ENCODE data around the gene ADGRA1.

ADGRA1 gene

GRCh38 chr10:133097418-133097817, 9.7 kb downstream of the ADGRA1 start:
- Histone ChIP-seq H3K36me3 (ENCODE audit: insufficient read depth, low read length) (no peaks in the 10 kb centered on the region), H3K9me3 (ENCODE audit: low read length) (no peaks in the 10 kb centered on the region), H3K27me3 (ENCODE audit: insufficient read depth, low read length) (no peaks in the 10 kb centered on the region), H3K4me2 (ENCODE audit: low read length) (no peak overlapping the region), H3K79me2 (ENCODE audit: insufficient read depth, low read length) (no peaks in the 10 kb centered on the region), H3K9me2 (ENCODE audit: low read depth, low read length) (no peaks in the 10 kb centered on the region), H3F3A (ENCODE audit: insufficient read depth, low read length) (no peaks in the 10 kb centered on the region), H3K4me3 (ENCODE audit: low read depth, low read length, poor library complexity, severe bottlenecking) (no peak overlapping the region), H3K27ac (ENCODE audit: low read depth, low read length, poor library complexity, severe bottlenecking) (no peak overlapping the region), H4K20me1 (ENCODE audit: insufficient read depth, low read length) (no peaks in the 10 kb centered on the region), H2AFZ (ENCODE audit: low read length) (no peak overlapping the region), H3K4me1 (ENCODE audit: insufficient read depth, low read length, severe bottlenecking) (no peaks in the 10 kb centered on the region), H3K9ac (ENCODE audit: low read length) (no peak overlapping the region)
- TF ChIP-seq CTCF (IDR thresholded peaks at IDR 0.05; ENCODE audit: low read length) (no peak), EZH2 (IDR thresholded peaks at IDR 0.05; ENCODE audit: borderline replicate concordance, low read length) (no peak)

GRCh38 chr10:133097961-133098360, 10.2 kb downstream of the ADGRA1 start:
- Histone ChIP-seq H3K9me3 (ENCODE audit: low read length) (no peaks in the 10 kb centered on the region), H3K79me2 (ENCODE audit: insufficient read depth, low read length) (no peaks in the 10 kb centered on the region), H3F3A (ENCODE audit: insufficient read depth, low read length) (no peaks in the 10 kb centered on the region), H3K9ac (ENCODE audit: low read length) (no peak overlapping the region), H3K9me2 (ENCODE audit: low read depth, low read length) (no peaks in the 10 kb centered on the region), H3K27ac (ENCODE audit: low read depth, low read length, poor library complexity, severe bottlenecking) (no peak overlapping the region), H3K4me2 (ENCODE audit: low read length) (no peak overlapping the region), H2AFZ (ENCODE audit: low read length) (no peak overlapping the region), H4K20me1 (ENCODE audit: insufficient read depth, low read length) (no peaks in the 10 kb centered on the region), H3K27me3 (ENCODE audit: insufficient read depth, low read length) (no peaks in the 10 kb centered on the region), H3K4me3 (ENCODE audit: low read depth, low read length, poor library complexity, severe bottlenecking) (no peak overlapping the region), H3K36me3 (ENCODE audit: insufficient read depth, low read length) (no peaks in the 10 kb centered on the region), H3K4me1 (ENCODE audit: insufficient read depth, low read length, severe bottlenecking) (no peaks in the 10 kb centered on the region)
- TF ChIP-seq EZH2 (IDR thresholded peaks at IDR 0.05; ENCODE audit: borderline replicate concordance, low read length) (no peak), CTCF (IDR thresholded peaks at IDR 0.05; ENCODE audit: low read length) (no peak)

- Histone ChIP-seq H3K4me3 (ENCODE audit: low read depth, low read length, poor library complexity, severe bottlenecking) (no peak overlapping the region), H3K27ac (ENCODE audit: low read depth, low read length, poor library complexity, severe bottlenecking) (no peak overlapping the region), H3K79me2 (ENCODE audit: insufficient read depth, low read length) (no peaks in the 10 kb centered on the region), H3K9me2 (ENCODE audit: low read depth, low read length) (no peaks in the 10 kb centered on the region), H3K4me1 (ENCODE audit: insufficient read depth, low read length, severe bottlenecking) (no peaks in the 10 kb centered on the region), H3F3A (ENCODE audit: insufficient read depth, low read length) (no peaks in the 10 kb centered on the region), H3K36me3 (ENCODE audit: insufficient read depth, low read length) (no peaks in the 10 kb centered on the region), H4K20me1 (ENCODE audit: insufficient read depth, low read length) (no peaks in the 10 kb centered on the region), H3K27me3 (ENCODE audit: insufficient read depth, low read length) (no peaks in the 10 kb centered on the region), H2AFZ (ENCODE audit: low read length) (no peak overlapping the region), H3K9me3 (ENCODE audit: low read length) (no peaks in the 10 kb centered on the region), H3K4me2 (ENCODE audit: low read length) (no peak overlapping the region), H3K9ac (ENCODE audit: low read length) (no peak overlapping the region)
- TF ChIP-seq EZH2 (IDR thresholded peaks at IDR 0.05; ENCODE audit: borderline replicate concordance, low read length) (no peak), CTCF (IDR thresholded peaks at IDR 0.05; ENCODE audit: low read length) (no peak)
These were observed 10.9 kb downstream of the ADGRA1 start for GRCh38 chr10:133098426-133099124.

Data from OCI-LY1 (cell line).